ENCODE measurements around the gene TMCO1. TPM values are rescaled to one million over a fixed set of nuclear protein-coding genes. Genes with fewer than 3 reads are reported as not detected.
A peak's percentile ranks its signal among the peaks of the same experiment; 100 is the strongest.

Gene TMCO1
- total RNA-seq, 4 donors from 2014 or later: 28.7 to 46.9 (median 36.8) TPM

DNA sequence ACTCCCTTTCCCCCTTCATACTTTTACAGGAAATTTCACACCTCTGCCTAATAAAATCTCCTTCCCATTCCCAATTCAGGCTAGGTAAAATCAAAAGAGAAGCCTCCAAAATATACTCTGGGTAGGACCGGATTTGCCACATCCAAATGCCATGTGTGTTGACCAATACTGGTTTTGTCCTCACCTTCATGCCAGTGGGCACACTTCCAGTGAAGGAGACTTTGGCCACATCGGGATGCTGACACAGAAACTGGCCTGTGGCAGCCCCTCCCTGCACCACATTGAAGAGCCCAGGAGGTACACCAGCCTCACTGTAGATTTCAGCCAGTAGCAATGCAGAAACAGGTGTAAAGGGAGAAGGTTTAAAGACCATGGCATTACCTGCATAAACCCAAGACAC lies 88.4 kb downstream of the TMCO1 start:
- intact Hi-C loops (cut with DNase I; ENCODE audit: low total_unique reads): no loop called here
- ATAC-seq: peak in 1 of 2 donors; percentile 56
- in situ Hi-C loops (cut with MboI; ENCODE audit: low sequenced_read_pairs in 4 of 4): no loop called here
- peak in 1 of 2 donors; percentile 35 for DNase-seq
- Histone ChIP-seq H3K4me1 (peaks cover 0 to 11% of the 10 kb centered on the region in 2 donors), H3K4me3 (no peak overlapping the region), H3K27me3 (no peaks in the 10 kb centered on the region), H3K27ac (no peak overlapping the region), H3K9me3 (no peaks in the 10 kb centered on the region), H3K36me3 (peaks cover 0 to 68% of the 10 kb centered on the region in 2 donors)
- TF ChIP-seq, protein P1, sequence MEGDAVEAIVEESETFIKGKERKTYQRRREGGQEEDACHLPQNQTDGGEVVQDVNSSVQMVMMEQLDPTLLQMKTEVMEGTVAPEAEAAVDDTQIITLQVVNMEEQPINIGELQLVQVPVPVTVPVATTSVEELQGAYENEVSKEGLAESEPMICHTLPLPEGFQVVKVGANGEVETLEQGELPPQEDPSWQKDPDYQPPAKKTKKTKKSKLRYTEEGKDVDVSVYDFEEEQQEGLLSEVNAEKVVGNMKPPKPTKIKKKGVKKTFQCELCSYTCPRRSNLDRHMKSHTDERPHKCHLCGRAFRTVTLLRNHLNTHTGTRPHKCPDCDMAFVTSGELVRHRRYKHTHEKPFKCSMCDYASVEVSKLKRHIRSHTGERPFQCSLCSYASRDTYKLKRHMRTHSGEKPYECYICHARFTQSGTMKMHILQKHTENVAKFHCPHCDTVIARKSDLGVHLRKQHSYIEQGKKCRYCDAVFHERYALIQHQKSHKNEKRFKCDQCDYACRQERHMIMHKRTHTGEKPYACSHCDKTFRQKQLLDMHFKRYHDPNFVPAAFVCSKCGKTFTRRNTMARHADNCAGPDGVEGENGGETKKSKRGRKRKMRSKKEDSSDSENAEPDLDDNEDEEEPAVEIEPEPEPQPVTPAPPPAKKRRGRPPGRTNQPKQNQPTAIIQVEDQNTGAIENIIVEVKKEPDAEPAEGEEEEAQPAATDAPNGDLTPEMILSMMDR (IDR thresholded peaks at IDR 0.05 in 4 of 5, conservative IDR thresholded peaks at IDR 0.05 in 1 of 5): no peak
- TF ChIP-seq POLR2A (IDR thresholded peaks at IDR 0.05): no peak

DNA sequence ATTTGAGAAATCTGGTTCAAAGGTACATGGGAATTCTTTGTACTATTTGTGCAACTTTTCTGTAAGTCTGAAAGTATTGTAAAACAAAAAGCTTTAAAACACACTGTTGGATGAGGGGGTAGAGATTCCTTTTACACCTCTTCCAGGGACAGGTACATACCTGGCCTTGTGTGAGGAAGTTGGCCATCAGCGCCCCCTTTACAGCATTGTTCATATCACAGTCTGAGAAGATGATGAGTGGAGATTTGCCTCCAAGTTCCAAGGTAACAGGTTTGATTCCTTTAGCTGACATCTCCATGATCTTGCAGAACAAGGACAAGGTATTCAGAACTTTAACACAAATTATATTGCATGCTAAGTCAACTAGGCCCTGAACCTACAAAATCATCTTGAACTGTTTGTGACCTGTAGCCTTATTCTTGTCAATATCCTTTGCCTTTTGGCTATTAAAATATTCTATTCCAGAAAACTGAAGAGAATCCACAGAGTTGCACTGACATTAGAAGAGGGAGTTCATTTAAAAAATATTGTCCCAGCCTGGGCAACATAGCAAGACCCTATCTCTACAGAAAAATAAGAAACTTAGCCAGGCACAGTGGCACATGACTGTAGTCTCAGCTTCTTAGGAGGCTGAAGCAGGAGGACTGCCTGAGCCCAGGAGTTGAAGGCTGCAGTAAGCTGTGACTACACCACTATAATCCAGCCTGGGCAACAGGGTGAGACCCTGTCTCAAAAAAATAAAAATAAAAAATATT lies 89.2 kb downstream of the TMCO1 start:
- ATAC-seq (no peak), DNase-seq (no peak)
- H3K36me3 ChIP-seq: peaks cover 0 to 67% of the 10 kb centered on the region in 2 donors
- TF ChIP-seq POLR2A (IDR thresholded peaks at IDR 0.05): no peak
- TF ChIP-seq, protein P1 (IDR thresholded peaks at IDR 0.05 in 4 of 5, conservative IDR thresholded peaks at IDR 0.05 in 1 of 5): no peak
- H3K9me3 ChIP-seq: no peaks in the 10 kb centered on the region
- in situ Hi-C loops (cut with MboI; ENCODE audit: low sequenced_read_pairs in 4 of 4) (no loop called here), intact Hi-C loops (cut with DNase I; ENCODE audit: low total_unique reads) (no loop called here)
- no peaks in the 10 kb centered on the region for H3K27me3 ChIP-seq
- H3K27ac ChIP-seq: no peak overlapping the region
- peaks cover 2 to 7% of the 10 kb centered on the region in 2 donors for H3K4me1 ChIP-seq
- no peak overlapping the region for H3K4me3 ChIP-seq

DNA sequence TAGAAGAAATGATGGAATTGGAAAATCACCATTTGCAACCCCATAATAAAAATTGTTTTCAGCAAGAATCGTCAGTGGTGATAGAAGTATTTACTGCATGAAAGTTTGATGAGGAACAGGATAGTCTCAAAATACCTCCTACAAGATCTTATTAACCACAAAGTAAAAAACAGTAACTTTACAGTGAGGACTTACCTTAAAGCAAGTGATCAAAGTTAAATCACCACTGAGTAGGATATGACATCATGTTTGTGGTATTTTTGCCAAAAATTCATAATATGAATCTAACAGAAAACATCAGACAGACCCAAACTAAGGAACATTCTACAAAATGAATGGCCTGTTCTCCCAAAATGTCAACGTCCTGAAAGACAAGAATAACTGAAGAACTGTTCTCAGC lies 90.2 kb downstream of the TMCO1 start:
- intact Hi-C loops (cut with DNase I; ENCODE audit: low total_unique reads): no loop called here
- Histone ChIP-seq H3K36me3 (peaks cover 0 to 67% of the 10 kb centered on the region in 2 donors), H3K4me3 (no peak overlapping the region)

More for the DNA sequence above, 90.2 kb downstream of the TMCO1 start:
- TF ChIP-seq, protein P1 (IDR thresholded peaks at IDR 0.05 in 4 of 5, conservative IDR thresholded peaks at IDR 0.05 in 1 of 5): no peak
- no peak for TF ChIP-seq POLR2A (IDR thresholded peaks at IDR 0.05)
- no peaks in the 10 kb centered on the region for H3K9me3 ChIP-seq
- H3K27ac ChIP-seq: no peak overlapping the region
- DNase-seq (no peak), ATAC-seq (no peak)
- in situ Hi-C loops (cut with MboI; ENCODE audit: low sequenced_read_pairs in 4 of 4): no loop called here
- no peaks in the 10 kb centered on the region for H3K27me3 ChIP-seq
- peaks cover 0 to 3% of the 10 kb centered on the region in 2 donors for H3K4me1 ChIP-seq

Other genes starting within 250 kb of the TMCO1 start
- under 1 TPM in 1 of 4 donors, not detected in 3; 0.35 TPM for gene LRRC52, start 224.9 kb downstream of the TMCO1 start, total RNA-seq
- gene MGST3, start 137.6 kb downstream of the TMCO1 start, total RNA-seq: 100 to 1,000 TPM; 101 to 275 (median 202) TPM
- gene ALDH9A1, start 70.3 kb downstream of the TMCO1 start, total RNA-seq: 10 to 100 TPM; 46.4 to 91.5 (median 63.3) TPM
- 10 to 100 TPM; 14.0 to 32.7 (median 24.1) TPM for gene UCK2, start 58.7 kb upstream of the TMCO1 start, total RNA-seq